HepG2 (cell line): Measurements from ENCODE around the gene NARS2.

Experiments used
- CCDC6 ChIP-seq: sonication (generic); formaldehyde crosslinking; IDR thresholded peaks from 2 replicates; pipeline ENCODE4 v1.8.1; 2022; ENCODE audit warnings: mild to moderate bottlenecking, missing genetic modification reagents, moderate library complexity
- CTCF ChIP-seq: sonication (generic); formaldehyde crosslinking; IDR thresholded peaks from 2 replicates; pipeline ENCODE4 v1.5.0; 2020; ENCODE audit warnings: mild to moderate bottlenecking, missing genetic modification reagents, moderate library complexity
- FOXP1 ChIP-seq, 2 experiments: fragments of 450-650 bp in 1 of 2; IDR thresholded peaks; 2 replicates each; pipeline ENCODE4 v1.6.1; 2017 to 2018; ENCODE audit warnings: antibody characterized with exemption in 1 of 2
- GFI1 ChIP-seq: sonication (generic); formaldehyde crosslinking; IDR thresholded peaks from 2 replicates; pipeline ENCODE4 v1.5.0; 2020; ENCODE audit warnings: missing genetic modification reagents, mild to moderate bottlenecking, borderline replicate concordance
- KDM2A ChIP-seq: sonication (generic); formaldehyde crosslinking; IDR thresholded peaks from 2 replicates; pipeline ENCODE4 v1.4.0; 2020; ENCODE audit warnings: low read depth, missing genetic modification reagents, borderline replicate concordance
- NR2F6 ChIP-seq, 2 experiments: IDR thresholded peaks; 2 replicates each; pipeline ENCODE4 v1.6.1; 2016; ENCODE audit warnings: antibody characterized with exemption in 1 of 2, mild to moderate bottlenecking in 1 of 2
- PREB ChIP-seq: sonication (generic); formaldehyde crosslinking; IDR thresholded peaks from 2 replicates; pipeline ENCODE4 v1.4.0; 2020; ENCODE audit warnings: missing genetic modification reagents
- REST ChIP-seq, 2 experiments: IDR thresholded peaks; 2 replicates each; pipeline ENCODE4 v1.6.1; 2011 to 2012; ENCODE audit warnings: low read length in 2 of 2, borderline replicate concordance in 1 of 2, low read depth in 1 of 2, mild to moderate bottlenecking in 1 of 2, moderate library complexity in 1 of 2
- SMC3 ChIP-seq: IDR thresholded peaks from 2 replicates; pipeline ENCODE4 v1.6.1; 2011; ENCODE audit warnings: low read length, improper control_type of control experiment
- U2AF1 ChIP-seq: fragments of 200-400 bp; formaldehyde crosslinking; optimal IDR thresholded peaks from 2 replicates; pipeline ENCODE3; 2017; ENCODE audit warnings: mild to moderate bottlenecking, low read depth, low read length
- TF ChIP-seq, protein P1 (sequence below): IDR thresholded peaks from 2 replicates; pipeline ENCODE4 v1.6.1; 2012; ENCODE audit warnings: inconsistent platforms

DNA sequence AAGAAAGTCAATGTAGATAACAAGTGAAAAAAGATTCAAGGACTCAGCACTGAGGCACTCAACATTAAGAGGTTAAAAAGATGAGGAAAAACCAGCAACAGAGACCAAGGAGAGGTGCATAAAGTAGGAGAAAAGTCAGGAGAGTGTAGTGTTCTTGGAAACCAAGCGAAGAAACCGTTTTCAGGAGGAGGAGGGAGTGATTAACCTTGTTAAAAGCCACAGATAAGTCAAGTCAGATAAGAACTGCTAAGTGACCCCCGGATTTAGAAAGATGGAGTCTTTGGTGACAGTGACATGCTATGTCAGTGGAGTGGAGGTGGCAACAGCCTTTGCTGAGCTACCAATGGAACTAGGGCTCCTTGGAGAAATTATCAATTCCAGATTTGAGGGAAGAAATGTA, 13.9 kb upstream of the NARS2 start:
- no peak for TF ChIP-seq REST (IDR thresholded peaks at IDR 0.05; ENCODE audit: borderline replicate concordance in 1 of 2, low read depth in 1 of 2, low read length in 2 of 2)
- no peak for TF ChIP-seq CTCF (CRISPR knock-in tag)
- no peak for TF ChIP-seq KDM2A (CRISPR knock-in tag)
- TF ChIP-seq, protein P1, sequence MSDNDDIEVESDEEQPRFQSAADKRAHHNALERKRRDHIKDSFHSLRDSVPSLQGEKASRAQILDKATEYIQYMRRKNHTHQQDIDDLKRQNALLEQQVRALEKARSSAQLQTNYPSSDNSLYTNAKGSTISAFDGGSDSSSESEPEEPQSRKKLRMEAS = no peak
- TF ChIP-seq GFI1 = no peak
- TF ChIP-seq CCDC6 (CRISPR knock-in tag) = no peak
- TF ChIP-seq FOXP1 (IDR thresholded peaks at IDR 0.05) = no peak
- TF ChIP-seq FOXP1 (CRISPR knock-in tag; IDR thresholded peaks at IDR 0.05) = no peak
- no peak for TF ChIP-seq U2AF1
- no peak for TF ChIP-seq SMC3
- TF ChIP-seq PREB = no peak
- no peak for TF ChIP-seq NR2F6 (IDR thresholded peaks at IDR 0.05)
- no peak for TF ChIP-seq NR2F6 (CRISPR knock-in tag; IDR thresholded peaks at IDR 0.05)
